Lower leg skin (tissue), 3 donors: Measurements from ENCODE around the gene KCNC1.

Experiments
- POLR2A ChIP-seq, 2 donors: fragments of 450-650 bp; IDR thresholded peaks; one replicate each; pipeline ENCODE4 v1.6.1; 2016 to 2017; ENCODE audit warnings: antibody characterized with exemption in 2 of 2, mild to moderate bottlenecking in 1 of 2, moderate library complexity in 1 of 2
- TF ChIP-seq, protein P1 (sequence below), 3 donors: fragments of 450-650 bp; IDR thresholded peaks; one replicate each; pipeline ENCODE4 v1.5.1; 2016; ENCODE audit warnings: antibody characterized with exemption in 3 of 3, mild to moderate bottlenecking in 3 of 3, moderate library complexity in 2 of 3

DNA sequence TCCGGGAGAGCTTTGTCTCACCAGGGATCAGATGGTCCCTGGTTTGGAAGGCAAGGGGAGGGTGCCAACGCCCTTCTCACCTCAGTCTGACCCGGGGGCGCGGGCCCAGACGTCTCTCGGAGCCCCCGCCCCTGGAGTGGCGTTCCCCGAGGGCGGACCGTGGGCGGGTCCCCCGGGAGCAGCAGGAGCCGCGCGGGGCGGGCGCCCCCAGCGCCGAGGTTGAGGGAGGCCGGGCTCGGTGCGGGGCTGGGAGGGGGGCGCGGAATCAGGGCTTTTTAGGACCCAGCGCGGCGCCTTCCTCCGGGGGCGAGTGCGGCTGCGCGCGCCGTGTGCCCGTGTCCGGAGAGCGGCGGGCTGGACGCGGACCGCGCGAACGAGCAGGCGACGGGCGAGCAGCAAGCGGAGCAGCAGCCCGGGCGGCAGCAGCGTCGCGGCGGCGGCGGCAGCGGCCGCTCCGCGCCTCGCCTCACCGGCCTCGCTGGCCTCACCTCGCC is at the start of gene KCNC1:
- TF ChIP-seq, protein P1, sequence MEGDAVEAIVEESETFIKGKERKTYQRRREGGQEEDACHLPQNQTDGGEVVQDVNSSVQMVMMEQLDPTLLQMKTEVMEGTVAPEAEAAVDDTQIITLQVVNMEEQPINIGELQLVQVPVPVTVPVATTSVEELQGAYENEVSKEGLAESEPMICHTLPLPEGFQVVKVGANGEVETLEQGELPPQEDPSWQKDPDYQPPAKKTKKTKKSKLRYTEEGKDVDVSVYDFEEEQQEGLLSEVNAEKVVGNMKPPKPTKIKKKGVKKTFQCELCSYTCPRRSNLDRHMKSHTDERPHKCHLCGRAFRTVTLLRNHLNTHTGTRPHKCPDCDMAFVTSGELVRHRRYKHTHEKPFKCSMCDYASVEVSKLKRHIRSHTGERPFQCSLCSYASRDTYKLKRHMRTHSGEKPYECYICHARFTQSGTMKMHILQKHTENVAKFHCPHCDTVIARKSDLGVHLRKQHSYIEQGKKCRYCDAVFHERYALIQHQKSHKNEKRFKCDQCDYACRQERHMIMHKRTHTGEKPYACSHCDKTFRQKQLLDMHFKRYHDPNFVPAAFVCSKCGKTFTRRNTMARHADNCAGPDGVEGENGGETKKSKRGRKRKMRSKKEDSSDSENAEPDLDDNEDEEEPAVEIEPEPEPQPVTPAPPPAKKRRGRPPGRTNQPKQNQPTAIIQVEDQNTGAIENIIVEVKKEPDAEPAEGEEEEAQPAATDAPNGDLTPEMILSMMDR (IDR thresholded peaks at IDR 0.05) = no peak
- no peak for TF ChIP-seq POLR2A (IDR thresholded peaks at IDR 0.05)
